Measurements from ENCODE around the gene NEAT1.

NEAT1 gene

DNA sequence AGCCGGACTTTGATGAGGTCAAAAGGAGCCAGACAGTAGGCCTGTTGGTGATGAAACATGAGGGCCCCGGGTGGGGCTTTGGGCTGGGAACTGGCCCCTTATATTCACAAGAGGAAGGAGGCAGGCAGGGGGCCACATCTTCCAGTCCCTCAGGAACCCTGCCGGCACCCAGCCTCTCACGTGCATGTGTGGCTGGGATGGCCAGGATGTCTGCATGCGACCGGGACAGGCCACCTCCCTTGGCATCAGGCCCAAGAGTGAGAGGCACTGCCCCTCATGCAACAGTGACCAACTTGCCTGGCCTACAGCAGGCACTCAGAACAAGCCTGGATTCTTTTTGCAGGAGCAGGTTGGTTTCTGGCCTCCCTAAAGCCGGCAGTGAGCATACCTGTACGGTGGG lies 45.6 kb upstream of the NEAT1 start:
- no peak overlapping the region for H3K4me2 ChIP-seq
- H2AFZ ChIP-seq (ENCODE audit: low read depth) = no peak overlapping the region
- TF ChIP-seq CTCF (conservative IDR thresholded peaks at IDR 0.05; ENCODE audit: low read depth, low read length) = no peak
- no peak overlapping the region for H3K9ac ChIP-seq
- no peak overlapping the region for H3K27ac ChIP-seq
- no peak overlapping the region for H3K4me3 ChIP-seq (IDR thresholded peaks at IDR 0.05; ENCODE audit: insufficient read depth, low read depth, low read length)
- no peaks in the 10 kb centered on the region for H4K20me1 ChIP-seq (ENCODE audit: insufficient read depth)
- H3K79me2 ChIP-seq (ENCODE audit: insufficient read depth, low read depth) = peaks cover 16% of the 10 kb centered on the region; the same call in 1 of the 2 replicates
- peaks cover 13% of the 10 kb centered on the region for H3K4me1 ChIP-seq (ENCODE audit: low read depth, poor library complexity, severe bottlenecking)
- no peaks in the 10 kb centered on the region for H3K27me3 ChIP-seq (ENCODE audit: insufficient read depth, low read depth)
- H3K36me3 ChIP-seq (ENCODE audit: insufficient read depth) = no peaks in the 10 kb centered on the region

- H3K79me2 ChIP-seq (ENCODE audit: insufficient read depth, low read depth) = peaks cover 16% of the 10 kb centered on the region; the same call in 1 of the 2 replicates
- no peaks in the 10 kb centered on the region for H3K36me3 ChIP-seq (ENCODE audit: insufficient read depth)
- H3K4me1 ChIP-seq (ENCODE audit: low read depth, poor library complexity, severe bottlenecking) = peaks cover 14% of the 10 kb centered on the region
- no peak overlapping the region for H2AFZ ChIP-seq (ENCODE audit: low read depth)
- H3K9ac ChIP-seq = no peak overlapping the region
- no peaks in the 10 kb centered on the region for H4K20me1 ChIP-seq (ENCODE audit: insufficient read depth)
- H3K27ac ChIP-seq = no peak overlapping the region
- H3K27me3 ChIP-seq (ENCODE audit: insufficient read depth, low read depth) = no peaks in the 10 kb centered on the region
- no peak for TF ChIP-seq CTCF (conservative IDR thresholded peaks at IDR 0.05; ENCODE audit: low read depth, low read length)
- no peak overlapping the region for H3K4me2 ChIP-seq
- H3K4me3 ChIP-seq (IDR thresholded peaks at IDR 0.05; ENCODE audit: insufficient read depth, low read depth, low read length) = no peak overlapping the region
Observed at GRCh38 chr11:65377777-65378176, 44.8 kb upstream of the NEAT1 start.

DNA sequence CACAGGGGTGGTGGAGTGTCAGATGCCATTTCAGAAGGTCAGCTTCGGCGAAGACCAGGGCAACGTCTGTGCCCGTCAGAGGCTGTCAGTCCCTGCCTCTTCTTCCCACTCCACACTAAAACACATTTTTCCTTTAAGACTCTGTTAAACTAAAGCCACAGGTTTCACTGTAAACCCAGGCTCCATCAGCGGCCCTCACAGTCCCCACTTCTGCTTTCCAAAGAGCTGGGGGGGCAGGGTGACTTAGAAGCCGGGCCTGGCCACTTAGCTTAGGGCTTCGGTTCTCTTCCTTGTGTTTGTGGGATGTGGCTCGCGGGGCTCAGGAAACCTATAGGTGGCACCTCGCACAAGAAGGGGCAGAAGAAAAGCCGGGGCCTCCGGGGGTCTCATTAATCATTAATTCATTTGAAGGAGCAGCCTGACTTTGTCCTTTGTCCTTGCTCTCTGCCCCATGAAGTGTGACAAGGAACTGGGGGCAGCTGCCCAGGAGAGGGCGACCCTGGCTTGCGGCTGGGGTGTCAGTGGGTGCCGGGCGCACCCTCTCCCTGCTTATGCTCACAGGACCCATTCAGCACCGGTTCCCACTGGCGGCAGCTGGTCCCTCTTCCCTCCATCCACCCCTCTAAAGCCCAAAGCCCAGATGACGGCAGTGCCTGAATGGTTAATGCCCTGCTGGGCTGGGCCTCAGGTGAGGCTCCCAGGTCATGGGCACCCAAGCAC lies 44.2 kb upstream of the NEAT1 start:
- Histone ChIP-seq H3K27me3 (ENCODE audit: insufficient read depth, low read depth) (no peaks in the 10 kb centered on the region), H3K4me2 (no peak overlapping the region), H4K20me1 (ENCODE audit: insufficient read depth) (no peaks in the 10 kb centered on the region), H3K27ac (no peak overlapping the region), H2AFZ (ENCODE audit: low read depth) (no peak overlapping the region), H3K9ac (no peak overlapping the region), H3K79me2 (ENCODE audit: insufficient read depth, low read depth) (peaks cover 16% of the 10 kb centered on the region; the same call in 1 of the 2 replicates), H3K36me3 (ENCODE audit: insufficient read depth) (no peaks in the 10 kb centered on the region), H3K4me3 (IDR thresholded peaks at IDR 0.05; ENCODE audit: insufficient read depth, low read depth, low read length) (no peak overlapping the region), H3K4me1 (ENCODE audit: low read depth, poor library complexity, severe bottlenecking) (peaks cover 20% of the 10 kb centered on the region)
- no peak for TF ChIP-seq CTCF (conservative IDR thresholded peaks at IDR 0.05; ENCODE audit: low read depth, low read length)

GRCh38 chr11:65378928-65379638 lies 43.5 kb upstream of the NEAT1 start:
- no peak for TF ChIP-seq CTCF (conservative IDR thresholded peaks at IDR 0.05; ENCODE audit: low read depth, low read length)
- no peak overlapping the region for H3K9ac ChIP-seq
- H2AFZ ChIP-seq (ENCODE audit: low read depth) = no peak overlapping the region
- H3K36me3 ChIP-seq (ENCODE audit: insufficient read depth) = no peaks in the 10 kb centered on the region
- H3K4me3 ChIP-seq (IDR thresholded peaks at IDR 0.05; ENCODE audit: insufficient read depth, low read depth, low read length) = no peak overlapping the region
- H3K4me2 ChIP-seq = no peak overlapping the region
- peaks cover 27% of the 10 kb centered on the region for H3K4me1 ChIP-seq (ENCODE audit: low read depth, poor library complexity, severe bottlenecking)
- H4K20me1 ChIP-seq (ENCODE audit: insufficient read depth) = no peaks in the 10 kb centered on the region
- H3K27me3 ChIP-seq (ENCODE audit: insufficient read depth, low read depth) = no peaks in the 10 kb centered on the region
- H3K27ac ChIP-seq = no peak overlapping the region
- H3K79me2 ChIP-seq (ENCODE audit: insufficient read depth, low read depth) = peaks cover 16% of the 10 kb centered on the region; the same call in 1 of the 2 replicates
